CD4-positive, alpha-beta T cell treated with Interleukin-2 at 100 ng/mL for 4 hours (primary cell): ENCODE measurements around the gene TEX14.
"Not testable (repeated sequence)": the region's sequence is repeated elsewhere in the genome, so short reads cannot be mapped to it uniquely, and the experiment has no call there.

ENCODE experiments used
- DNase-seq: peaks from one replicate; pipeline ENCODE4 v3.0.0-alpha.2; 2020; ENCODE audit warnings: low spot score

Gene TEX14

GRCh38 chr17:58597371-58597770 is 94.5 kb downstream of the TEX14 start:
- DNase-seq, result no peak

- no peak for DNase-seq
Measured at GRCh38 chr17:58595194-58595792, 96.6 kb downstream of the TEX14 start.

- DNase-seq, result no peak
Measured at GRCh38 chr17:58593123-58593522, 98.7 kb downstream of the TEX14 start.

GRCh38 chr17:58591455-58591854 is 100.4 kb downstream of the TEX14 start:
- no peak for DNase-seq

GRCh38 chr17:58590377-58590776 is 101.5 kb downstream of the TEX14 start:
- no peak for DNase-seq

- peak; percentile 56 for DNase-seq
Measured at GRCh38 chr17:58587713-58588117, 104.1 kb downstream of the TEX14 start.

- no peak for DNase-seq
Measured at GRCh38 chr17:58586009-58586644, 105.7 kb downstream of the TEX14 start.

GRCh38 chr17:58585554-58585953 is 106.3 kb downstream of the TEX14 start:
- DNase-seq, result no peak

- DNase-seq, result no peak
Measured at GRCh38 chr17:58583486-58583885, 108.4 kb downstream of the TEX14 start.

- DNase-seq, result not testable (repeated sequence)
Measured at GRCh38 chr17:58582718-58583117, 109.1 kb downstream of the TEX14 start.

GRCh38 chr17:58580671-58581070 is 111.2 kb downstream of the TEX14 start:
- no peak for DNase-seq

- DNase-seq, result peak; percentile 64
Measured at GRCh38 chr17:58577696-58578095, 114.1 kb downstream of the TEX14 start.

GRCh38 chr17:58576679-58577367 is 115.0 kb downstream of the TEX14 start:
- DNase-seq, result no peak

- DNase-seq, result no peak
Measured at GRCh38 chr17:58575511-58575910, 116.3 kb downstream of the TEX14 start.

- no peak for DNase-seq
Measured at GRCh38 chr17:58574025-58574424, 117.8 kb downstream of the TEX14 start.

- DNase-seq, result no peak
Measured at GRCh38 chr17:58572846-58573245, 119.0 kb downstream of the TEX14 start.

- no peak for DNase-seq
Measured at GRCh38 chr17:58570758-58571157, 121.1 kb downstream of the TEX14 start.

- no peak for DNase-seq
Measured at GRCh38 chr17:58569196-58569595, 122.6 kb downstream of the TEX14 start.

- no peak for DNase-seq
Measured at GRCh38 chr17:58568044-58568799, 123.6 kb downstream of the TEX14 start.

- DNase-seq, result no peak
Measured at GRCh38 chr17:58565389-58566311, 126.2 kb downstream of the TEX14 start.

GRCh38 chr17:58564971-58565370 is 126.9 kb downstream of the TEX14 start:
- DNase-seq, result no peak

- DNase-seq, result no peak
Measured at GRCh38 chr17:58564243-58564642, 127.6 kb downstream of the TEX14 start.
